HepG2 (cell line): ENCODE measurements around the gene PLD2. TPM values are rescaled to one million over a fixed set of nuclear protein-coding genes. Genes with fewer than 3 reads are reported as not detected.

Source experiments
- ARNTL ChIP-seq: sonication (generic); formaldehyde crosslinking; IDR thresholded peaks from 2 replicates; pipeline ENCODE4 v1.4.0; 2020; ENCODE audit warnings: mild to moderate bottlenecking, missing genetic modification reagents
- BRD4 ChIP-seq: sonication (generic); formaldehyde crosslinking; IDR thresholded peaks from 2 replicates; pipeline ENCODE4 v1.4.0; 2020; ENCODE audit warnings: missing genetic modification reagents
- CREM ChIP-seq, 2 experiments: sonication (generic) in 1 of 2; formaldehyde crosslinking in 1 of 2; IDR thresholded peaks; 2 replicates each; pipeline versions ENCODE4 v1.4.0 to v1.6.1; 2016 to 2020; ENCODE audit warnings: antibody characterized with exemption in 1 of 2, mild to moderate bottlenecking in 1 of 2, missing genetic modification reagents in 1 of 2
- ETV5 ChIP-seq: IDR thresholded peaks from 2 replicates; pipeline ENCODE4 v1.6.1; 2018; ENCODE audit warnings: missing biosample characterization, missing genetic modification reagents, inconsistent platforms, borderline replicate concordance
- GATAD2A ChIP-seq: IDR thresholded peaks from 2 replicates; pipeline ENCODE4 v1.6.1; 2016
- GFI1 ChIP-seq: sonication (generic); formaldehyde crosslinking; IDR thresholded peaks from 2 replicates; pipeline ENCODE4 v1.5.0; 2020; ENCODE audit warnings: missing genetic modification reagents, mild to moderate bottlenecking, borderline replicate concordance
- ISX ChIP-seq: sonication (generic); formaldehyde crosslinking; conservative IDR thresholded peaks from 2 replicates; pipeline ENCODE4 v1.5.0; 2020; ENCODE audit warnings: missing genetic modification reagents
- MTA1 ChIP-seq: sonication (generic); formaldehyde crosslinking; IDR thresholded peaks from 2 replicates; pipeline ENCODE4 v1.4.0; 2020; ENCODE audit warnings: missing genetic modification reagents, mild to moderate bottlenecking, borderline replicate concordance
- NR1H2 ChIP-seq: sonication (generic); formaldehyde crosslinking; IDR thresholded peaks from 2 replicates; pipeline ENCODE4 v1.8.1; 2022; ENCODE audit warnings: low read depth, missing genetic modification reagents, borderline replicate concordance
- RBAK ChIP-seq: sonication (generic); formaldehyde crosslinking; IDR thresholded peaks from 2 replicates; pipeline ENCODE4 v1.5.1; 2020; ENCODE audit warnings: mild to moderate bottlenecking, missing genetic modification reagents
- RXRA ChIP-seq: sonication (generic); formaldehyde crosslinking; IDR thresholded peaks from 2 replicates; pipeline ENCODE4 v1.5.1; 2020; ENCODE audit warnings: missing genetic modification reagents
- SMARCC2 ChIP-seq: fragments of 450-650 bp; IDR thresholded peaks from 2 replicates; pipeline ENCODE4 v1.6.1; 2017; ENCODE audit warnings: antibody characterized with exemption, mild to moderate bottlenecking
- SNAPC2 ChIP-seq: sonication (generic); formaldehyde crosslinking; IDR thresholded peaks from 2 replicates; pipeline ENCODE4 v1.8.1; 2022; ENCODE audit warnings: mild to moderate bottlenecking, missing genetic modification reagents
- TCF7 ChIP-seq: sonication (generic); IDR thresholded peaks from 2 replicates; pipeline ENCODE4 v1.6.1; 2016; ENCODE audit warnings: antibody characterized with exemption, low read depth
- WIZ ChIP-seq: sonication (generic); formaldehyde crosslinking; IDR thresholded peaks from 2 replicates; pipeline ENCODE4 v1.5.1; 2020; ENCODE audit warnings: mild to moderate bottlenecking, missing genetic modification reagents
- ZFY ChIP-seq: sonication (generic); formaldehyde crosslinking; IDR thresholded peaks from 2 replicates; pipeline ENCODE4 v1.4.0; 2020; ENCODE audit warnings: missing genetic modification reagents
- ZMYM3 ChIP-seq: sonication (generic); formaldehyde crosslinking; IDR thresholded peaks from 2 replicates; pipeline ENCODE4 v1.5.1; 2020; ENCODE audit warnings: mild to moderate bottlenecking, missing genetic modification reagents
- ZNF234 ChIP-seq: sonication (generic); formaldehyde crosslinking; conservative IDR thresholded peaks from 2 replicates; pipeline ENCODE4 v1.5.1; 2020; ENCODE audit warnings: mild to moderate bottlenecking, missing genetic modification reagents
- ZNF432 ChIP-seq: sonication (generic); formaldehyde crosslinking; IDR thresholded peaks from 2 replicates; pipeline ENCODE4 v1.5.0; 2020; ENCODE audit warnings: missing genetic modification reagents, mild to moderate bottlenecking, borderline replicate concordance
- ZNF446 ChIP-seq: sonication (generic); formaldehyde crosslinking; IDR thresholded peaks from 2 replicates; pipeline ENCODE4 v1.5.0; 2020; ENCODE audit warnings: mild to moderate bottlenecking, missing genetic modification reagents
- ZNF451 ChIP-seq: sonication (generic); formaldehyde crosslinking; IDR thresholded peaks from 2 replicates; pipeline ENCODE4 v1.5.0; 2020; ENCODE audit warnings: mild to moderate bottlenecking, missing genetic modification reagents
- ZNF577 ChIP-seq: sonication (generic); formaldehyde crosslinking; IDR thresholded peaks from 2 replicates; pipeline ENCODE4 v1.4.0; 2020; ENCODE audit warnings: mild to moderate bottlenecking, low read depth, missing genetic modification reagents, borderline replicate concordance
- ZNF580 ChIP-seq: IDR thresholded peaks from 2 replicates; pipeline ENCODE4 v1.6.1; 2016; ENCODE audit warnings: low read depth, borderline replicate concordance
- ZNF597 ChIP-seq: sonication (generic); formaldehyde crosslinking; IDR thresholded peaks from 2 replicates; pipeline ENCODE4 v1.5.0; 2020; ENCODE audit warnings: missing genetic modification reagents
- ZNF660 ChIP-seq: sonication (generic); formaldehyde crosslinking; IDR thresholded peaks from 2 replicates; pipeline ENCODE4 v1.5.1; 2020; ENCODE audit warnings: mild to moderate bottlenecking, low read depth, missing genetic modification reagents, borderline replicate concordance
- ZNF775 ChIP-seq: sonication (generic); formaldehyde crosslinking; IDR thresholded peaks from 2 replicates; pipeline ENCODE4 v1.4.0; 2020; ENCODE audit warnings: missing genetic modification reagents, mild to moderate bottlenecking, moderate library complexity, borderline replicate concordance
- ZNF800 ChIP-seq: sonication (generic); formaldehyde crosslinking; IDR thresholded peaks from 2 replicates; pipeline ENCODE4 v1.4.0; 2020; ENCODE audit warnings: missing genetic modification reagents
- ZNF891 ChIP-seq: sonication (generic); formaldehyde crosslinking; IDR thresholded peaks from 2 replicates; pipeline ENCODE4 v1.5.0; 2020; ENCODE audit warnings: mild to moderate bottlenecking, missing genetic modification reagents
- polyA plus RNA-seq, 8 experiments: library from polyadenylated mRNA; depleted of rRNA in 3 of 8; stranded (reverse) in 7 of 8; unstranded in 1 of 8; fragments of >200 nt; fragmentation: Illumina TruSeq in 4 of 8; extraction: Trizol in 4 of 8; gene quantifications; 2 replicates each; pipeline versions ENCODE4 v1.2.1 to v1.2.3, GENCODE V29; 2011 to 2016; ENCODE audit warnings: low read depth in 4 of 8, missing spikeins in 1 of 8, mixed read lengths in 1 of 8; ENCODE audit not compliant: insufficient read depth in 1 of 8
- total RNA-seq, 5 experiments: library from RNA; depleted of rRNA; stranded (reverse); fragments of >200 nt; fragmentation: Illumina TruSeq; extraction: Trizol; gene quantifications; 2 replicates each; pipeline ENCODE4 v1.2.3, GENCODE V29; 2016; ENCODE audit warnings: low read depth in 1 of 5

The PLD2 gene
- total and polyA plus RNA-seq, 2 of the 13 experiments (the other 11 are each of a cell fraction or from before 2014, with no cell fraction given), result 13.4 to 29.7 TPM

- TF ChIP-seq GATAD2A (CRISPR knock-in tag) (no peak), RXRA (CRISPR knock-in tag) (no peak), ZNF234 (CRISPR knock-in tag) (no peak), RBAK (CRISPR knock-in tag) (no peak), SNAPC2 (CRISPR knock-in tag) (no peak), ZFY (CRISPR knock-in tag) (peak; percentile 84), SMARCC2 (no peak), MTA1 (CRISPR knock-in tag) (no peak), TCF7 (no peak), ZNF597 (CRISPR knock-in tag) (no peak), NR1H2 (no peak), ZNF775 (no peak), WIZ (CRISPR knock-in tag) (no peak), BRD4 (CRISPR knock-in tag) (no peak), GFI1 (CRISPR knock-in tag) (no peak; the same call in 1 of the 2 replicates), ZNF580 (CRISPR knock-in tag) (no peak), ISX (CRISPR knock-in tag) (no peak), CREM (IDR thresholded peaks at IDR 0.05) (no peak), CREM (CRISPR knock-in tag; IDR thresholded peaks at IDR 0.05) (no peak), ZMYM3 (CRISPR knock-in tag) (no peak), ZNF446 (CRISPR knock-in tag) (peak; percentile 40; the same call in 1 of the 2 replicates), ZNF660 (CRISPR knock-in tag) (no peak), ZNF891 (no peak), ARNTL (CRISPR knock-in tag) (no peak), ZNF451 (CRISPR knock-in tag) (peak; percentile 47; the same call in 1 of the 2 replicates), ZNF800 (CRISPR knock-in tag) (no peak), ETV5 (CRISPR knock-in tag) (no peak), ZNF577 (CRISPR knock-in tag) (no peak), ZNF432 (CRISPR knock-in tag) (no peak)
Measured at GRCh38 chr17:4806777-4807604, at the start of gene PLD2 (continued).
